22Rv1 (cell line): ENCODE results near the gene SLC2A13.

ENCODE experiments used
- H3K27ac ChIP-seq: fragments of 450-650 bp; 2 replicates; pipeline ENCODE4 v1.5.1; 2017
- CTCF ChIP-seq: fragments of 450-650 bp; IDR thresholded peaks from 2 replicates; pipeline ENCODE4 v1.5.1; 2017; ENCODE audit warnings: mild to moderate bottlenecking
- ZFX ChIP-seq: fragments of 450-650 bp; IDR thresholded peaks from 2 replicates; pipeline ENCODE4 v1.6.1; 2017; ENCODE audit warnings: antibody characterized with exemption, borderline replicate concordance

The SLC2A13 gene

GRCh38 chr12:40013292-40013691 is 92.6 kb downstream of the SLC2A13 start:
- no peak overlapping the region for H3K27ac ChIP-seq
- TF ChIP-seq ZFX (no peak), CTCF (no peak)

GRCh38 chr12:40012711-40013110 is 93.2 kb downstream of the SLC2A13 start:
- TF ChIP-seq CTCF = no peak
- TF ChIP-seq ZFX = no peak

GRCh38 chr12:40011775-40012129 is 94.1 kb downstream of the SLC2A13 start:
- TF ChIP-seq CTCF (no peak), ZFX (no peak)
- no peak overlapping the region for H3K27ac ChIP-seq

More at GRCh38 chr12:40012711-40013110, 93.2 kb downstream of the SLC2A13 start:
- no peak overlapping the region for H3K27ac ChIP-seq

GRCh38 chr12:40010899-40011774 is 94.7 kb downstream of the SLC2A13 start:
- TF ChIP-seq CTCF (peak; percentile 96), ZFX (no peak)
- H3K27ac ChIP-seq = no peak overlapping the region

GRCh38 chr12:40002178-40003169 is 103.4 kb downstream of the SLC2A13 start:
- peak overlapping the region; percentile 60 for H3K27ac ChIP-seq

DNA sequence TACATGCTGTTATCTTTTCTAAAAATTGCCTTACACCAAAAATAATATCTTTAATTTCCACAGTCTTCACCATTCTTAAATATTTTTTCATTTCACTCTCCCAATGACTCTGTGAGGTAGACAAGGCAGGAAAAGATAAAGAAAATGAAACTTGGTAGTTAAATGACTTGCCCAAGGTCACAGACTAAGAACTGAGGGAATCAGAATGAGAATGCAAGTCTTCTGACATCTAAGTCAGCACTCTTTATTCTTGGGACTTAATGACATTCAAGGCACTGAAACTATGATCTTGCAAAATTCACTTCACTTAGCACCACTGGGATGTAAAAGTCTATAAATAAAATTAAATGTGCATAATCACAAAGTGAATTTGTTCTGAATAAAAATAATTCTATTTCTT is 104.5 kb downstream of the SLC2A13 start:
- no peak for TF ChIP-seq CTCF
- TF ChIP-seq ZFX = no peak
- H3K27ac ChIP-seq = no peak overlapping the region

More at GRCh38 chr12:40002178-40003169, 103.4 kb downstream of the SLC2A13 start:
- TF ChIP-seq ZFX (no peak), CTCF (no peak)
